Fibroblast of gingiva (primary cell): ENCODE data around the gene UBD.

Experiments used
- DNase-seq: peaks from one replicate; pipeline ENCODE4 v3.0.0-alpha.2; 2011; ENCODE audit warnings: low read depth

Gene UBD

GRCh38 chr6:29521006-29521680, 38.4 kb downstream of the UBD start:
- no peak for DNase-seq

- DNase-seq, result no peak
Measured at GRCh38 chr6:29520232-29520631, 39.3 kb downstream of the UBD start.

GRCh38 chr6:29519291-29520010, 40.1 kb downstream of the UBD start:
- no peak for DNase-seq

GRCh38 chr6:29517728-29518440, 41.6 kb downstream of the UBD start:
- no peak for DNase-seq

GRCh38 chr6:29517245-29517644, 42.3 kb downstream of the UBD start:
- no peak for DNase-seq

DNA sequence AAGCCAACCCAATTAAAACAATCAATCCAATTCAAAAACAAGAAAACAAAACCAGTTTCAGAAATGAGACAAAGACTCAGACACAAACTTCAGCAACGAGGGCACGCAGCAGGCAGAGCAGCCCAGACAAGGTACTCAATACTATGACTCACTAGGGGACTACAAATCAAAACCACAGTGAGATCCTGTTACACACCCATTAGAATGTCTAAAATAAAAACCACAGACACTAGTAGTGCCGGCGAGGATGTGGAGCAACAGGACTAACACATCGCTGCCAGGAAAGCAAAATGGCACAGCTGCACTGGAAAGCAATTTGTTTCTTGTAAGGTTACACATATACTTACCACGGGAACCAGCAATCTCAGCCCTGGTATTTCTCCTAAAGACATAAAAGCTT, 43.4 kb downstream of the UBD start:
- DNase-seq, result peak; percentile 31

DNA sequence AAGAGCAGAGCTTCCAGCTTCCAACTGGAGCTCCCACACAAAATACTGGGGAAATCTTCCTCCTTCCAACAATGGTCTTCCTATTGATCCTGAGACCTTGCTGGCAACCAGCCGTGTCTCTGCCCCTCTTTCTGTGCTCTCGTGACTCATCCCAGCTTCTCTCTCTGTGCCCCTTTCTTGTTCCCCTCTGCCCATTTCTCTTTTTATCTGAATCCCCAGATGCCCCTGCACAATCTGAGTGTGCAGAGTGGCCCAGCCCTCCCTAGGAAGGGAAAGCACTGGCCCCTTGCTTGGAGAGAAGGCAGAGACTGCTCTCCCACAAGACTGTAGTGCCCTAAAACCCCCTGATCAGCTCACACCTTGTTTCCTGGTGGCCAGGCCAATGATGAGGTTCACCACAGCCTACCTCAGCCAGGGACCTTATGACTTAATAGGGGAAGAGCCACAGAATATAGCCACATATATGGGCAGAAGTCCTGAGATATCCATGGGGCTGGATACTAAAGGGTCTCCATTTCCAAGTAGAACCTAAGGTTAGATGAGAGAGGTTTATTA, 48.7 kb downstream of the UBD start:
- DNase-seq, result no peak

DNA sequence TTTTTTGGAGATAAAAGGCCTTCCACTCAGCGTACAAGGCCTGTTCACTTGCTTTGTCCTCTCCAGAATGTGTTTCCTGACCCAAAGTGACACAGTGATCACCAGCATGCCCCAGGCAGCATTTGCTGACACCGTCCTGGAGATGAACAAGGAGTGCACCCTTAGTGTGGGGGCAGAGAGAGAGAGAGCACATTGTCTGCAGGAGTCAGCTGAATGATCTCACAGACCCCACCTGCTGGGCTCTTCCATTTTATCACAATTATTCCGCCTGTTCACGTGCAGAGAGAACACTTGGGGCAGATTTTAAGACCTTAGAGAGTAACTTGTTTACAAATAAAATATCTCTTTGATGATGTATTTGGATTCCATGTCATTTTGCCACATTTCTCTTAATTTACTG, 49.3 kb downstream of the UBD start:
- DNase-seq, result no peak

- DNase-seq, result no peak
Measured at GRCh38 chr6:29509711-29510110, 49.8 kb downstream of the UBD start.

DNA sequence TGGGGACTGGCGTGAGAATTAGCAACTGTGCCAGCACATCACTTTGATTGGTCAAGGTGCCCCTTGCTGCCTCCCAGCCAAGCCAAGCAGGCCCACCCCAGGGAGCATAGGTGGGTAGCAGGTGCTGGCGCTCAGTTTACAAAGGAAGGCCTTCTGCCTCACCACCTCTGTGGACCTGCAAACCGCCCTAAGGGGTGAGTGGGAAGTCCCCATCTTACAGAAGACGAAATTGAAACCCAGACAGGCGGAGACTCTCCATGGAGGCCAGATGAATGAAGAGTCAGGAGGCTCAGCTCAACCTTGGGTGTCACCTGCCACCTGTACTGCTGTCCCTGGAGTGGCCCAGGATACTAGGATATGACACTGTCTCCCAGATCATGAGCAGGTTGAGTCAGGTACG, 50.3 kb downstream of the UBD start:
- DNase-seq, result no peak

DNA sequence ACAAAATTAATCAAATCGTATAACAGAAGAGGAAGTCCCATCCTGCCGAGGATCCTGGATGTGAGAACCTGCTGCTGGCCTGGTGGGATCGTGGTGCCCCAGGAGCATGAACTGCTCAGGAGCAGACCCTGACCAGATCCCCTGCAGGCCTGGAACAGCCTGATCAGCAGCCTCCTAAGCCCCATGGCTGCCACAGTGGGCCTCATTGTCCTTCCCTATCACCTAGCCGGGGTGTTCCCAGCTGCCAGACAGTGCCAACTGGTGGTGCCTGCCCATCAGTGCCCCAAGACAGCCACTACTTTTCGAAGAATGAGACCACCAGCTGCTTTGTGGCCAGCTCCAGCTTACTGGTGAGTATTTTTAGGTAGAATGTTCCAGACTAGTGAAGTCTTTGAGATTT, 52.2 kb downstream of the UBD start:
- DNase-seq, result no peak

DNA sequence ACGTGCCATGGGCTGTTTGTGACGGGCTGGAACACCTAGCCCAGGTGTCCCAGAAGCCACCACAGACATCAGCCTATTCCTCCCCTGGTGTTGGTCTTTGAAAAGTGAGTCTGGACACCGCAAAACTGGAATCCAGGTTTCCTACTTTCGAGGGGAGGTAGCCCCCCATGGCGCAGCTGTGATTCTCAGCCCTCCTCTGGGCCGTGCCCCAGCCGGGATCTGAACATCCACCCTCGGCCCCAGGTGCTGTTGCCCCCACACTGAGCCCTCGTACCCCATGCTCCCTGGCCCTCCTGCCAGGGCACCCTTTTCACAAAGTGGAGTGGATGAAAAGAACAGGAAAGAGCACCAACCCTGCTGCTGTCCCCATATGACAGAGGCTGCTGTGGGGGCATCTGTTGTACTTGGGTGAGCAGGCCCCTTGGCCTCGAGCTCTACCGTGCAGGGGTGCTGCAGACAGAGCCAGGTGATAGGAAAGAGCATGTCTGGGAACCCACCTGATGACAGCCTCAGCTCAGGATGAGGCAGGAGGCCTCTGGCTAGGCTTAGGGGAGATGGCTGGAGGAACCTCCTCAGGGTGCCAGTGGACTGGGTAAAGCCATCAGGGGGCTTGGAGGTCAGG, 53.0 kb downstream of the UBD start:
- no peak for DNase-seq

DNA sequence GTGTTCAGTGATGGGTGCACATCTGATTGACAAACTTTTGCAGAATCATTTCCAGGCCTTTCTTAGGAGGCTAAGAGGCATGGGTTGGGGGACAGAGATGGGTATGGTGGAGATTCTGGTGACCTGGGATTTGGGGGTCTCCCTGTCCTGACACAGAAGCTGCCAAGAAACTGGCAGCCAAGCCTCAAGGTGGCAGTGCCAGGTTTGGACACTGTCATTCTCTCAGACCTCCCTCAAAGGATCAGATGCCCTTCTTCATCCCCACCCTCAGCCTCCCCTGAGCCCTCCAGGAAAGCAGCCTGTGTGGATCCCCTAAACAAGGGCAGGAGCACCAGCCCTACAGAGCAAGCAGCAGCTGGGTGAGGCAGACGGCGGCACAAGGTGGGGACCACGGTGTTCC, 53.7 kb downstream of the UBD start:
- no peak for DNase-seq
